HPDE6-E6E7 (cell line): Measurements from ENCODE around the gene TRIM38.
"Not testable (repeated sequence)": the region's sequence is repeated elsewhere in the genome, so short reads cannot be mapped to it uniquely, and the experiment has no call there.

ENCODE experiments used
- DNase-seq: peaks from one replicate; pipeline ENCODE4 v3.0.0; 2011; ENCODE audit warnings: missing footprints; ENCODE audit errors: extremely low spot score

TRIM38 gene

DNA sequence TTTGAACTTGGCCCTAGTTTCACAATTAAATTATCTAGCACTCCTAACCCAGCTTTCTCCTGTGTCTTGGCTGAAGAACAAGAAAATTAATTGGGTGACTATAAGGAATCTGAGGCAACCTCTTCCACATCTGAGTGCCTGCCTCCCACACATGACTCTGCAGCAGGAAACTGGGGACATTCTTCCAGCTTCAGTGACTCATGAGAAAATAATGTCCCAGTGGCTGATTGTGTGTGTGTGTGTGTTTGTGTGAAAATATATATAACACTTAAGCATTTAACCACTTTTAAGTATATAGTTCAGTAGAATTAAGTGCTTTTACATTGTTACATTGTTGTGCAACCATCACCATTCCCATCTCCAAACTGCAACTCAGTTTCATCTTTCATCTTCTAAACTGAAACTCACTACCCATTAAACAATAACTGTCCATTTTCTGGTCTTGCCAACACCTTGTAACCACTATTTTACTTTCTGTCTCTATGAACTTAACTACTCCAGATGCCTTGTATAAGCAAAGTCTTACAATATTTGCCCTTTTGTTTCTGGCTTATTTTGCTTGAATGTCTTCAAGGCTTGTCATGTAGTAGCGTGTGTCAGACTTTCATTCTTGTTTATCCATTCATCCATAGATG, 8.7 kb downstream of the TRIM38 start:
- no peak for DNase-seq

DNA sequence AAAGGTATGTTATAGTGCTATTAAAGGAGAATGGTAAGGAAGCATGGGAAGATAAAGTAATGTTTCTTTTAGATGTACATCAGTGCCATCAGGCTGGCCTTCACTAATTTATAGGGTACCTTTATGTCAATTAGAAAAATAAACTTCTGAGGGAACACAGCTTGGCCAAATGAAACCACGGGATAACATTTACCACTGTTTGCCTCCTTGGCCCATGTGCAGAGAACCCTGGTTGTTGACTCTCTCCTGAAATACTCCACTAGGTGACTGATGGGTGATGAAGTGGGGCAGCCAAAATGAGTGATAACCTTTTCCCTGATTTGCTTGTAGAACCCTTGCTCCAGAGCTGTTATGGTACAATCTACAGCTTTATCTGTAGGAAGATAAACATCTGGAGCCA, 9.5 kb downstream of the TRIM38 start:
- no peak for DNase-seq

DNA sequence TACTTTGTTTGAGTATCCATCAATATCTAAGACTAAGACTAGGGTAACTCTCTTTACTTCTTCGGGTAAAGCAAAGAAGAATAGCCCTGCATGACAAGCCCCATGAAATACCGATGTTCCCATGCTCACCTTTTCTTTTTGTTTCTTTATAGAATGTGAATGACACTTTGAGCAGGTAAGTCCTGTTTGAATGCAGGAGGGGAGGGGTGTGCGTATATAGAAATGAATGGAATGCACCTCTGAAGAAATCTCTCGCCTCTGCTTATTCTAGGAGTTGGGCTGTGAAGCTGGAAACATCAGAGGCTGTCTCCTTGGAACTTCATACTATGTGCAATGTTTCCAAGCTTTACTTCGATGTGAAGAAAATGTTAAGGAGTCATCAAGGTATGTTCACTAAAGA, 10.3 kb downstream of the TRIM38 start:
- no peak for DNase-seq

DNA sequence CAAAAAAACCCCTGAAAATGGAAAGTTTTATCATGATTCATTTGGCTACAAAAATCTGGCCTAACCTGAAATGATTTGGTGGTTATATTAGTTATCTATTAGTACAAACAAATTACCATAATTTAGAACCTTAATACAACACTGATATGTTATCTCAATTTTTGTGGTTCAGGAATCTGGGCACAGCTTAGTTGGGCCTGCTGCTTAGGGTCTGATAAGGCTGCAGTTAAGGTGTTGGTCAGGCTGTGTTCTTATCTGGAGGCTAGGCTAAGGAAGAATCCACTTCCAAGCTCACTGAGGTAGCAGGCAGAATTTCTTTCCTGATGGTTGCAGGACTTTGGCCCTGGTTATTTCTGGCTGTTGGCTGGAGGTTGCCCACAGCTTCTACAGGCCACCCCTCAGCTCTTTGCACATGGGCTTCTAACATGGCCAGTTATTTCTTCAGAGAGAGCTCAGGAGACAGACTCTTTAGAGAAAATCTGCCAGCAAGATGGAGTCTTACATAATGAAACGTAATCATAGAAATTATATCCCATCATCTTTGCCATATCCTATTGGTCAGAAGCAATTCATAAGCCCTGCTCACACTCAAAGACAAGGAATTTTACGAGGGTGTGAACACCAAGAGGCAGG, 11.4 kb downstream of the TRIM38 start:
- DNase-seq = no peak

DNA sequence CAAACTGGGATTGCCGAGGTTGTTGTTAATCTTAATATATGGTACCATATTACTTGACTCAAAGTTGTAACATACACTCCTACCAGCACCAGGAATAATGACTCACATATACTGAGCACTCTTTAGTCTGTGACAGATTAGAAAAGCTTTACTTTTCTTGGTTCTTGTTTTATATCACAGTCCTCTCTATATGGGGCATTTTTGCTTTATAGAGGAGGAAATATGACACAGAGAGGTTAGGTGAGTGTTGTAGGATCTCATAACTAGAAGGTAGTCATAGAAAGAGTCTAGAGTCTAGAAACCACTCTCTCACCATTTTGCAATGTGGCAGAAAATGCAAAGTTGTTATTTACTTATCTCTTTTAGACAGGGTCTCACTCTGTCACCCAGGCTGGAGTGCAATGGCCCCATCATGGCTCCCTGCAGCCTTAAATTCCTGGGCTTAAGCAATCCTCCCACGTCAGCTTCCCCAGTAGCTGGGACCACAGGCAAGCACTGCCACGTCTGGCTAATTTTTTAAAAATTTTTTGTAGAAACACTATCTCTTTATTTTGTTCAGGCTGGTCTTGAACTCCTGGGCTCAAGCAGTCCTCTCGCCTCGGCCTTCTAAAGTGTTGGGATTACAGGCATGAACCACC, 13.4 kb downstream of the TRIM38 start:
- DNase-seq = no peak

DNA sequence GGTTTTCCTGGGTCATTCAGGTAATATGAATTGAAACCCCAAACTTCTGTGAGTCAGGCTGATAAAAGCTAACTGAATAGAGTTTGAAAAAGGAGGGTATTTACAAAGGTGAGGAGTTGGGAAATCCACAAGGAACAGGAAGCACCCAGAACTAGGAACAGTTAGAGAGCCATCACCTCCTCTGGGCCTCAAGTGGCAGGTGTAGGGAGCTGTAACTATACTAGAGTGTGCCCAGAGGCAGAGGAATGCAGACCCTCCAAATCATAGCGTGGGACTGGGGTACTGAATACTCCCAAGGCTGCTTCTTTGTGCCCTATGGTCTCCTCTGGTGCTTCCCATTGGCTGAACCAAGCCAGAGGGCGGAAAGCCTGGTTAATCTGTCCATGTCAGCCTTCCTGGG, 18.3 kb downstream of the TRIM38 start:
- DNase-seq = no peak

DNA sequence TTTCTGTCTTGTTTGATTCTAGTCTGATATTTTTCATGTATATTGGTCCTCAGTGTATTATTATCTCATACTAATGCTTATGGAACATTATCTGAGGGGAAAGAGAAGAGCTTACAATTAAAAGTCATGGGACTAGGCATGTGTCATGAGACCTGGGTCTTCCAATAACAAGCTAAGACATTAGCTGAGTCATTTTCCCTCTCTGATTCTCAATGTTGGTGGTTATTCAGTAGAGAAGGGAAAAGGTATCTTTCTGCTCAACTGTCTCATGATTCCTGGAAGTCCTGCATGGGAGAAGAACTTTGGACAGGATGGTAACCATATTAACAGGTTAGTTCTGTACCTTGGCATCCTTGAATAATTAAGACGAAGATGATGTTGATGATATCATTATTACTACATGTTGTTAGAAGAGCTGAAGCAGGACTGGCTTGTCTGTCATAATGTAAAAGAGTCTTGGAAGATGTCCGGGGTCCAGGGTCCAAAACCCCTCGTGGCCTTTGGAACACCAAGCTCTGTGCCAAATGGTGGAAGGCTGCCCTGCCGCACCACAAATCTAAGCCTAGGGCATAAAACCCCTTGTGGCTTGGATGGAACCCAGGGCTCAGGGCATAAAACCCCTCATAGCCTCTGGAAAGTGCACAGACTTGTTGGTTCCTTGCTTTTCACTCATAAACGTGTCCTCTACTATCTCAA, 19.1 kb downstream of the TRIM38 start:
- DNase-seq = no peak

DNA sequence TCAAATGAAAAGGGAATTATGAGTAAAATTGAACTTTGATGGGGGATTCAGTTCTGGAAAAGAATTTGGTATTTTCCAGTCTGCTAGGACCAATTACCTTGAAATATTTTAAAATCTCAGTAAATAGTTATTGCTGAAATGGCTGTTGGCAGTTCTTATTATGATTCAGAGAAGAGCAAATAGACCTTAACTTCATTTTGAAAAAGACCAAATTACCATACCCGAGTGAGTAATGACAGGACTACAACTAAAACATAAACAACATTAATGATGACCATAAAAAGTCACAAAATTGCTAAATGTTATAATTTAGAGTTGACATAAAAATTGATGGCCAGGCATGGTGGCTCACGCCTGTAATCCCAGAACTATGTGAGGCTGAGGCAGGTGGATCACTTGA, 21.7 kb downstream of the TRIM38 start:
- no peak for DNase-seq

DNA sequence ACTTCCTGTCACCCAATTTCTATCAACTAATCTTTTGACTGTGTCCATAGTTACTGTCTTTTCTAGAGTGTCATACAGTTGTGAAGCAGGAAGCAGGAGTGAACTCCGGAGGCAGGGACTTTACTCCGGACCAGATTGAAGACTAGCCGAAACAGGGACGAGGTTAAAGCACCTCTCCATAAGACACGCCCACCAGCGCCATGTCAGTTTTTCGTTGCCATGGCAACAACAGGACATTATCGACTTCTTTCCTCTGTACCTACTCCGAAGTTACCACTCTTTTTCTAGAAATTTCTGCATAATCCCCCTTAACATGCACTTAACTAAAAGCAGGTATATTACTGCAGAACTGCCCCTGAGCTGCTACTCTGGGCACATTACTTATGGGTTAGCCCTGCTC, 25.2 kb downstream of the TRIM38 start:
- DNase-seq = no peak

DNA sequence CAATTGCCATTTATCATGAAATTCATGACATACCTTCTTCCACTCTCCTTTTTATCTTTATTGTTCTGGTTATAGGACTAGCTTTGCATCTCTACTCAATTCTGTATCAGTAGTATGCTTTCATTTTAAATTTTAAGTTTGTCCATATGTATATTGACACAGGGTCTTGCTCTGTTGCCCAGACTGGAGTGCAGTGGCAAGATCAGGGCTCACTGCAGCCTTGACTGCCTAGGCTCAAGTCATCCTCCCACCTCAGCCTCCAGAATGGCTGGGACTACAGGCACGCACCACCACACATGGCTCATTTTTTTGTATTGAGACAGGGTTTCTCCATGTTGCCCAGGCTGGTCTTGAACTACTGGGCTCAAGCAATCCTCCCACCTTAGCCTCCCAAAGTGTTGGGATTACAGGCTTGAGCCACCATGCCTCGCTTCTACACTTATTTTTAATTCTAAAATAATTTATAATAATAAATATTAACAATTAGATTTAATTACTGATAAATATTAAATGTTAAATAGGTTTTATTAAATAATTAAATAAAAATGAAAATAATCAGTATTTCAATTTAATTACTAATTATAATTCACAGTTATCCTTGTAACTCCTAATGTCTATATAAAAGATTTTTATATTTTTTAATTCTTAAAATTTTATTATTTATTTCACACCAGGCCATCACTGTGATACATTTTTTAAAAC, 27.7 kb downstream of the TRIM38 start:
- no peak for DNase-seq

DNA sequence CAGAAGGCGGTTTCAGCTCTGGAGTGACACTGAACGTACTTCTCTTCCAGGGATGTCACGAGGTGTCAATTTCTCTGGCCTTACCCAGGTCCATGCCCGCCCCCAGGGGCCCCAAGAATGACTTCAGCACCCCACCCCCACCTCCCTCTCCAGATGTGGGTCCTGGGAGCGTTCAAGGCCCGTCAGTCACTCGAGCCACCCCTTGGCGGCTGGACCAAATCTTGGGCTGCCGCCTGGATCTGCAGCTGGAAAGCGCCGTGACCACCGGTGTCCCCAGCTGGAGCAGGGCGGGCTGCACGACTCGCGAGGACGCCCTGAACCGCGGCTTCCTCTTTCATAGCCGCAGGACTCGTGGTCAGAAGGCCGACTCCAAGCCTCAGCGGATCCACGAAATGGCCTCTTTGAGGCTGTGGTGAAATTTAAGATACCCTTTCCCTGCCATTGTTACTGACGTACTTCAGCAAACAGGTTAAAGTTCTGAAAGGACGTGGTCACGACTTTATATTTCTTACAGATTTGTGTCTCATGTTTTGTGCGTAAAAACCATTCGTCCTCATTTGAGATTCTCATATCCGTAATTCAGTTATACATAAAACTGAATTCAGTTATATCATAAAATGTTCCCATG, 29.3 kb downstream of the TRIM38 start:
- DNase-seq = peak; percentile 41

DNA sequence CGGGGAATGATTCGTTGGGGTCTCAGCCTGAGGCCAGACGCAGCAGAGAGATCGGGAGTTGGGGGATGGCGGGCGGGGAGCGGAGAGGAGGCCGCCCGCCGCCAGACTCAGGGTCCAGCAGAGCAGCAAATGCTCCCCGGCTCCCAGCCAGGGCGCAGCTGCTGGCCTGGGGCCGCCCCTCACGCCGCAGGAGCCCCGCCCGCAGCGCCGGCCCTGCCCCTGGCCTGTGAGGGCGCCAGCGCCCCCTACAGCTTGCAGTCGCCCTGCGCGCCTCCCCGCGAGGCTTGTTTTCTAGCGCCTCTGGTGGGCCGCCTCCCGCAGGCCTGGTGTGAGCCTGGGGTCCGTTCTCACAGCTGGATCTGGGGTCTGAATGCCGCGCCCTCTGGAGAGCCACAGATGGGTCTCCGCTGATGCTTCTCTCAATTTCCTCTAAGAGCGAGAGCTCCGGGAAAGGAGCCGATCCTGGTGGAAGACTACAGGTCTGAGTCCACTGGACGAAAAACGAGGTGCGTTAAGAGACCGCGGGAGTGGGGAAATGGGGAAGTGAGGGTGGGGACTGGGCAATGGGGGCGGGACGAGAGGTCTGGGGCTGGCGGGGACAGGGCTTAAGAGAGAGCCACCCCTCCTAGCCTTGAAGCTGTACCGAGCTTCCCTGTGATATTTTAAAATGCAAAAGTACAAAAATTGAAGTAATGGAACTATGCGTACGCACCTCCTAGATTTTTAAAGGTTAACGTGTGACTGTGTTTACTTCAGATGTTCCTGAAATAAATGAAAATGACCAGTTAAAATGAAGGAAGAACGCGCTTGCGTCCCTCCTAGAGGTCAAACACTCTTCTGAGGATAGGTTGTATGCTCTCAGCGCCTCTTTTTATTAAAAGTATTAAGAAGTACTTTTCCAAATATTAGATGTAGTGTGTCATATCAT, 30.1 kb downstream of the TRIM38 start:
- peak; percentile 82 for DNase-seq

DNA sequence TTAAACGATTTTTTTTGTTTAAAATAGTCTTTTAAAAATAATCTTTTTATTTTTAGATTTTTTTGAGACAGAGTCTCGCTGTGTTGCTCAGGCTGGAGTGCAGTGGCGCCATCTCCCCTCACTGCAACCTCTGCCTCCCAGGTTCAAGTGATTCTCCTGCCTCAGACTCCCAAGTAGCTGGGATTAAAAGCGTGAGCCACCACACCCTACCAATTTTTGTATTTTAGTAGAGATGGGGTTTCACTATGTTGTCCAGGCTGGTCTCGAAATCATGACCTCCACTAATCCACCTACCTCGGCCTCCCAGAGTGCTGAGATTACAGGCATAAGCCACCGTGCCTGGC, 30.7 kb downstream of the TRIM38 start:
- not testable (repeated sequence) for DNase-seq

DNA sequence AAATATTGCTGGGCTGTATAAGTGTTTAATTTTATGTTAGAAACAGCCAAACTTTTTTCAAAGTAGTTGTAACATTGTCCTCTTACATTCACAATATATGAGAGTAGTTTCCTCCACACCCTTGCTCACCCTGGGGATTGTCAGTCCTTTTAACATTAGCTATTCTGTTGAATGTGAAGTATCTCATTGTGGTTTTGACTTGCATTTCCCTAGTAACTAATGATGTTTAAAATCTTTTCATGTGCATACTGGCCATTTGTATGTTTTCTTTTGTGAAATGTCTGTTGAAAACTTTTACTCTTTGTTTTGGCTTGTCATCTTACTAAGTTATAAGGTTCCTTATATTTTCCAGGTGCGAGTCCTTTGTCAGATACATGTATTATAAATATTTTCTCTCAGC, 32.9 kb downstream of the TRIM38 start:
- DNase-seq = no peak

DNA sequence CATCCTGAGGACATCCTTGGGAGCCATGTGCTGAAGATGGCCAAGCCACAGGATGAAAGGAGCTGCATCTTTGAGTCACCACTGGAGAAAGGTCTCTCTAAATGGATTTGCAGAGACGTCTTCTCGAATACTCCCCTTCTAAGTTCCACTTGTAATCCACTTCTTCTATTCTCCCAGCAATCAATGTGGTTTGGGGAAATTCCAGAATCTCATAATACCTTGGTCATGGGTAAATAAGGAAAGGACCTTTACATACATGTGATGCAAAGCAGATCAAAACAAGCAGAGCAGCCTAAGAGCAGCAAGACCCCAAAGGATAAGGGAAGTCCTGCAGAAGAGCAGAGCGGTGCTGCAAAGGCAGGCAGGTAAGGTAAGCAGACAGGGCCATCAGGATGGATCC, 35.3 kb downstream of the TRIM38 start:
- DNase-seq = no peak

DNA sequence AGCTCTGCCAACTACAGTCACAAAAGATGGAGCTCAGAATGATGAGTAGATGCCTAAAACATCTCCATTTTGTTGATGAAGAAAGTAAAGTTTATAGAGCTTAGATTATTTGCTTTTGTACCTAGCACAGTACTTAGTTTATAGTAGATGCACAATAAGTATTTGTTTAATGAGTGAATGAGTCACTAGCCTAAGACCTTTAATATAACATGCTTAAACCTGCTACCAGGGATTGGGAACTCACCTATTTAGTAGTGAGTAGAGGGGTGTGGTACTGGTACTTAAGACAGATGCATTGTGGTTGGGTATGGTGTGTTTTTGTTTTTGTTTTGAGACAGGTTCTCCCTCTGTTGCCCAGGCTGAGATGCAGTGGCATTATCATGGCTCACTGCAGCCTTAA, 35.8 kb downstream of the TRIM38 start:
- no peak for DNase-seq

DNA sequence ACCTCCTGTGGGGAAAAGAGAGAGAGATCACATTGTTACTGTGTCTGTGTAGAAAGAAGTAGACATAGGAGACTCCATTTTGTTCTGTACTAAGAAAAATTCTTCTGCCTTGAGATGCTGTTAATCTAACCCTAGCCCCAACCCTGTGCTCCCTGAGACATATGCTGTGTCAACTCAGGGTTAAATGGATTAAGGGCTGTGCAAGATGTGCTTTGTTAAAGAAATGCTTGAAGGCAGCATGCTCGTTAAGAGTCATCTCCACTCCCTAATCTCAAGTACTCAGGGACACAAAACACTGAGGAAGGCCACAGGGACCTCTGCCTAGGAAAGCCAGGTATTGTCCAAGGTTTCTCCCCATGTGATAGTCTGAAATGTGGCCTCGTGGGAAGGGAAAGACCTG, 36.6 kb downstream of the TRIM38 start:
- not testable (repeated sequence) for DNase-seq

DNA sequence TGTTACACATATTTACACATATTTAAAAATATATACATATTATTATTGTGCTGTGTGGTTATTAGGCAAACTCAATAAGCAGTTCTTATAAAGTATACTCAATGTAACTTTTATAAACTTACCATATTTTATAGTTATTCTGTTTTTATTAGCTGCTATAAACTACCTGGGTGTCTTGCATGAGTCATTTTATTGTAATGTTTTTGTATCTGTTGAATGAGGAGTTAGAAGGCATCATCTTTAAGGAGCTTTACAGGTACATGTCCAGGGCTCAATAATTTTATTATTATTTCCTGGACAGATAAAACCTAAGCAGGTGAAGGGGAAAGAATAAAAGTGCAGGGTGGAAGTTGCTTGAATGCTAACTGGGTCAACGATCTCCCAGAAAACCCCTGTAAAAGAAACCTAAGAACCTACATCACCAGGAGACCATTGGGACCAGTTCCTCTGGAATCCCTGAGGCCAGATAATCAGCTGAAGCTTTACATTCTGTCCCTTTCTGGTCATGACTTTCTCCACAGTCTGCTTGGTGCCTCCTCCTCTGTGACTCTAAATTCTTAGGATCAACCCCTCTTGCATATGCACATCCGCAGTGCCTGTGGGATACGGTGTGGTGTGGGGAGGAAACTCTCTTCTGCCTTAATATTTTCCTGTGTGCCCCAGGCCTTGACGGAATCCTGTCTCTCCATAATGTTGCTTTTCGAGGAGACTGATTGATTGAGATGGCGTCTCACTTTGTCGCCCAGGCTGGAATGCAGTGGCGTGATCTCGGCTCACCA, 38.0 kb downstream of the TRIM38 start:
- DNase-seq = no peak

DNA sequence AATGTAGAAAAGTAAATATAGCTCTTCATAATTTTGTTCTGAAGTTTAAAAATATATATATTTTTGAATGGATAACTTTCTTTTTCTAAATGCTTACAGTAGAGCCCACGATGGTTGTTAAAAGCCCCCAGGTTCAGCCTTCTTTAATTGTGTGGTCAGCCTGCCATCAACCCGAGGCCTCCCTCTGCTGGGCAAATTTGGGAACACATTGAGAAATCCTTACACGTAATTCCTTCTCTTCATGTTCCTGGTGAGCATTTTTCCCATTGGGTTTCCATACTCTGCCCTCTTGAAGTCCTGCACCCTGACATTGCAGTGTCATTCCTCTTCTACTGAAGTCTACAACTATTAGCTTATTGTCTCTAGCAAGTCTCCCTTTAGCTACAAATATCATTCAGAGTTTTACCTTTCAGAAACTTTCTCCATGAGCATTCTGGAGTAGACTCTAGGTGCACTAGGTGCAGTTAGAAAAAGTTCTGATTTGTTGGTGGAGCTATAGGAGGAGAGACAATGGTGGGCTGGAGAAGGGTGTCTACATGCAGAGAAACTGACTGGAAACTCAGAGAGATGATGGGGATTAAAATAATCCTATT, 40.6 kb downstream of the TRIM38 start:
- DNase-seq = peak; percentile 52
